Mucosa of descending colon (tissue), 3 donors: ENCODE measurements around the gene RAPGEF2. TPM values are rescaled to one million over a fixed set of nuclear protein-coding genes. Genes with fewer than 3 reads are reported as not detected.
"Not testable (repeated sequence)": the region's sequence is repeated elsewhere in the genome, so short reads cannot be mapped to it uniquely, and the experiment has no call there.

Source experiments
- ATAC-seq: fragments of 200-7000 bp; cut with Tn5 transposase; one replicate; pipeline ENCODE4 v1.9.1; 2020; ENCODE audit warnings: mild to moderate bottlenecking, moderate library complexity
- DNase-seq, 3 donors: peaks; one replicate each; pipeline ENCODE4 v3.0.0-alpha.2; 2020
- H3K36me3 ChIP-seq: fragments of 200-600 bp; one replicate; pipeline ENCODE4 v1.8.0; 2021; ENCODE audit warnings: low read depth, mild to moderate bottlenecking
- H3K4me1 ChIP-seq: fragments of 200-600 bp; one replicate; pipeline ENCODE4 v1.8.0; 2021; ENCODE audit warnings: low read depth, mild to moderate bottlenecking
- H3K4me3 ChIP-seq: fragments of 200-600 bp; one replicate; pipeline ENCODE4 v1.8.0; 2021; ENCODE audit warnings: mild to moderate bottlenecking
- H3K9me3 ChIP-seq: fragments of 200-600 bp; one replicate; pipeline ENCODE4 v1.8.0; 2021; ENCODE audit warnings: mild to moderate bottlenecking
- intact Hi-C, 2 donors: fragments of 100-400 bp; cut with DNase I in 1 of 2; cut with micrococcal nuclease in 1 of 2; formaldehyde crosslinking; loops; one replicate each; pipeline versions ENCODE4 v1.11.0 to v1.11.1; 2022; cut with DNase I, micrococcal nuclease
- total RNA-seq, 3 donors: library from RNA; stranded (reverse); fragmentation: NEBNext Ultra II Directional in 2 of 3; extraction: Animal tissue kit (Norgen Biotek cat#: 25700) in 2 of 3; gene quantifications; one replicate each; pipeline versions ENCODE4 v1.2.1 to v1.2.4, GENCODE V29; 2021 to 2023
- TF ChIP-seq, protein P1 (sequence below): fragments of 200-600 bp; IDR thresholded peaks from one replicate; pipeline ENCODE4 v1.8.0; 2022; ENCODE audit warnings: antibody characterized with exemption, mild to moderate bottlenecking
- donor health status: DM: no; HTN: no; CAD: no; lungs with moderate emphysema.
- donor health status: DM: no; HTN: no; CAD: no.
- donor health status: DM: no; HTN: yes; CAD: no.

RAPGEF2 gene
- total RNA-seq, 3 donors from 2014 or later = 42.8 to 68.2 (median 55.1) TPM

DNA sequence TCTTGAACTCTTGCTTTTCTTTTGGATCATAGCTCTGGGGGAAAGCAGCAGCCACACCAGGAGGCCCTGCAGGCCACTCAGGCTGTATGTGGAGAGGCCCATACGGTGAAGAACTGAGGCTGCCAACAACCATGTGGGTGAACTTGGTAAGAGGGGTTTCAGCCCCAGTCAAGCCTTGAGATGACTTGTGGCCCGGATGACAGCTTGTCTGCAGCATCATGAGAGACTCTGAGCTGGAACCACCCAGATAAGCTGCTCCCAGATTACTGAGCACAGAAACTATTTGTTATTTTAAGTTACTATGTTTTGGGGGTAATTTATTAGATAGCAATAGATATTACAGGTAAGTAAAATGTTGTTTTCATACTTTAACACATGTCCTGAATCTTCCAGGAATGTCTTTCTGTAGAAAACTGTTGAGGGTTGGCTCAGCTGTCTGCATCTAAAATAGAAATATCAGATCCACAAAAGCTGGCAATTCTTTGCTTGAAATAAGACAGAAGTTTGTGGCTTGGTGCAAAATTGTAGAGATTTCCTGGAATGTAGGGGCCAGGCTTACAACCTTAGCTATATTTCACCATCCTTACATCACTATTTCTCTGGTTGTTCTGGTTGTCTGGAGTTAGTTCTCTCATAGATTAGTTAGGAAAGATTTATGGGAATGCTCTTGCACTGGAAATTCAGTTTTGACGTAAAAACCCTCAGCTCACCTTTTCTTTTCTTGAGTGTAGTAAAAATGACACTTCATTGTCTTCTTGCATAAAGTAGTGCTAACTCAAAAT, 272.1 kb downstream of the RAPGEF2 start:
- TF ChIP-seq, protein P1, sequence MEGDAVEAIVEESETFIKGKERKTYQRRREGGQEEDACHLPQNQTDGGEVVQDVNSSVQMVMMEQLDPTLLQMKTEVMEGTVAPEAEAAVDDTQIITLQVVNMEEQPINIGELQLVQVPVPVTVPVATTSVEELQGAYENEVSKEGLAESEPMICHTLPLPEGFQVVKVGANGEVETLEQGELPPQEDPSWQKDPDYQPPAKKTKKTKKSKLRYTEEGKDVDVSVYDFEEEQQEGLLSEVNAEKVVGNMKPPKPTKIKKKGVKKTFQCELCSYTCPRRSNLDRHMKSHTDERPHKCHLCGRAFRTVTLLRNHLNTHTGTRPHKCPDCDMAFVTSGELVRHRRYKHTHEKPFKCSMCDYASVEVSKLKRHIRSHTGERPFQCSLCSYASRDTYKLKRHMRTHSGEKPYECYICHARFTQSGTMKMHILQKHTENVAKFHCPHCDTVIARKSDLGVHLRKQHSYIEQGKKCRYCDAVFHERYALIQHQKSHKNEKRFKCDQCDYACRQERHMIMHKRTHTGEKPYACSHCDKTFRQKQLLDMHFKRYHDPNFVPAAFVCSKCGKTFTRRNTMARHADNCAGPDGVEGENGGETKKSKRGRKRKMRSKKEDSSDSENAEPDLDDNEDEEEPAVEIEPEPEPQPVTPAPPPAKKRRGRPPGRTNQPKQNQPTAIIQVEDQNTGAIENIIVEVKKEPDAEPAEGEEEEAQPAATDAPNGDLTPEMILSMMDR = no peak
- Histone ChIP-seq H3K36me3 (no peaks in the 10 kb centered on the region), H3K4me1 (no peaks in the 10 kb centered on the region), H3K9me3 (no peaks in the 10 kb centered on the region), H3K4me3 (no peak overlapping the region)
- no peak for ATAC-seq
- intact Hi-C loops = no loop called here
- DNase-seq = no peak

DNA sequence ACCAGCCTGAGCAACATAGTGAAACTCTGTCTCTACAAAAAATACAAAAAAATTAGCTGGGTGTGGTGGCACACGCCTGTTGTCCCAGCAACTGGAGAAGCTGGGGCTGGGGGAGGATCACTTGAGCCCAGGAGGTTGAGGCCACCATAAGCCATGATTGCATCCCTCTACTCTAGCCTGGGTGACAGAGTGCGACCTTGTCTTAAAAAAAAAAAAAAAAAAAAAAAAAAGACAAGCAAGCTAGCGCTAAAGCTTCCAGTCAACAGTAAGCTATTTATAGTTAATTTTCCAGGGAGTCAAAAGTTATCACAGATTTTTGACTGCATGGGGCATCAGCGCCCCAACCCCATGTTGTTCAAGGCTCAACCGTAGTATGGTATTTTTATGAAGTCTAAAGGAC, 273.4 kb downstream of the RAPGEF2 start:
- no peaks in the 10 kb centered on the region for H3K9me3 ChIP-seq
- no peak overlapping the region for H3K4me3 ChIP-seq
- H3K4me1 ChIP-seq = no peaks in the 10 kb centered on the region
- no peaks in the 10 kb centered on the region for H3K36me3 ChIP-seq
- DNase-seq (no peak), ATAC-seq (no peak)
- TF ChIP-seq, protein P1 = no peak
- intact Hi-C loops = no loop called here

DNA sequence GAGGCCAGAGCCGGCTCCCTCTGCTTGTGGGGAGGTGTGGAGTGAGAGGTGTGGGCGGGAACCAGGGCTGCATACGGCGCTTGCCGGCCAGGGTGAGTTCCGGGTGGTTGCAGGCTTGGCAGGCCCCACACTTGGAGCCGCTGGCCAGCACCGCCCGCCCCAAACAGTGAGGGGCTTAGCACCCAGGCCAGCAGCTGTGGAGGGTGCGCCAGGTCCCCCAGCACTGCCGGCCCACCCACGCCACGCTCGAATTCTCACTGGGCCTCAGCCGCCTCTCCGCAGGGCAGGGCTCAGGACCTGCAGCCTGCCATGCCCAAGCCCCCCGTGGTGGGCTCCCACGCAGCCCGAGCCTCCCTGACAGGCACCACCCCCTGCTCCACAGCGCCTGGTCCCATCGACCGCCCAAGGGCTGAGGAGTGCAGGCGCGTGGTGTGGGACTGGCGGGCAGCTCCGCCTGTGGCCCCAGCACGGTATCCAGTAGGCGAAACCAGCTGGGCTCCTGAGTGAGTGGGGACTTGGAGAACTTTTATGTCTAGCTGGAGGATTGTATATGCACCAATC, 275.3 kb downstream of the RAPGEF2 start:
- intact Hi-C loops = no loop called here
- Histone ChIP-seq H3K9me3 (no peaks in the 10 kb centered on the region), H3K36me3 (no peaks in the 10 kb centered on the region), H3K4me1 (no peaks in the 10 kb centered on the region), H3K4me3 (no peak overlapping the region)
- TF ChIP-seq, protein P1 = no peak
- ATAC-seq (no peak), DNase-seq (no peak)

DNA sequence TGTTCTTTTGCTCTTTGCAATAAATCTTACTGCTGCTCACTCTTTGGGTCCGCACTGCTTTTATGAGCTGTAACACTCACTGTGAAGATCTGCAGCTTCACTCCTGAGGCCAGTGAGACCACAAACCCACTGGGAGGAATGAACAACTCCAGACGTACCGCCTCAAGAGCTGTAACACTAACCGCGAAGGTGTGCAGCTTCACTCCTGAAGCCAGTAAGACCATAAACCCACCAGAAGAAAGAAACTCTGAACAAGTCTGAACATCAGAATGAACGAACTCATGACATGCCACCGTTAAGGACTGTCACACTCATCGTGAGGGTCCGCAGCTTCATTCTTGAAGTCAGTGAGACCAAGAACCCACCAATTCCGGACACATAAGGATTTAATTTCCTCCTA, 276.2 kb downstream of the RAPGEF2 start:
- intact Hi-C loops, H3K4me3 ChIP-seq, DNase-seq, ATAC-seq, H3K9me3 ChIP-seq, H3K36me3 ChIP-seq, H3K4me1 ChIP-seq: not testable (repeated sequence)

DNA sequence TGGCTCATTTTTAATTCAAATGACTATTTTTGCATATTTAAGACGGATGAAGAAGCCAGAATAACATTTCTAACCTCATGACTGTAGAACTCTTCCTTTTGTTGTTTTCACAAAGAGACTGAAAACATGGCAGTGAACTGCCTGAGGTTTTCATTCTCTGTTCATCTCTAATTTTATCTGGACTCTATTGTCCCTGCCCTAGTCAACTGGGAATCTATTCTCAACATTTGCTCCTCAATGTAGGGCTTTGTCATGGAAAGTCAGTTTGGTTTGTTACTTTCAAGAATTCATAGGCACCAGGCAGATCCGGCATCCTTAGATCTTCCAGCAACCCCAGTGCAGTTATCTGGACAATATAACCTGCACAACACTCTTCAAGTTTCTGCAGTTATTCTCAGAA, 277.0 kb downstream of the RAPGEF2 start:
- intact Hi-C loops = no loop called here
- TF ChIP-seq, protein P1 = no peak
- ATAC-seq (no peak), DNase-seq (no peak)
- H3K4me3 ChIP-seq = no peak overlapping the region
- H3K36me3 ChIP-seq = no peaks in the 10 kb centered on the region
- H3K4me1 ChIP-seq = no peaks in the 10 kb centered on the region
- no peaks in the 10 kb centered on the region for H3K9me3 ChIP-seq

DNA sequence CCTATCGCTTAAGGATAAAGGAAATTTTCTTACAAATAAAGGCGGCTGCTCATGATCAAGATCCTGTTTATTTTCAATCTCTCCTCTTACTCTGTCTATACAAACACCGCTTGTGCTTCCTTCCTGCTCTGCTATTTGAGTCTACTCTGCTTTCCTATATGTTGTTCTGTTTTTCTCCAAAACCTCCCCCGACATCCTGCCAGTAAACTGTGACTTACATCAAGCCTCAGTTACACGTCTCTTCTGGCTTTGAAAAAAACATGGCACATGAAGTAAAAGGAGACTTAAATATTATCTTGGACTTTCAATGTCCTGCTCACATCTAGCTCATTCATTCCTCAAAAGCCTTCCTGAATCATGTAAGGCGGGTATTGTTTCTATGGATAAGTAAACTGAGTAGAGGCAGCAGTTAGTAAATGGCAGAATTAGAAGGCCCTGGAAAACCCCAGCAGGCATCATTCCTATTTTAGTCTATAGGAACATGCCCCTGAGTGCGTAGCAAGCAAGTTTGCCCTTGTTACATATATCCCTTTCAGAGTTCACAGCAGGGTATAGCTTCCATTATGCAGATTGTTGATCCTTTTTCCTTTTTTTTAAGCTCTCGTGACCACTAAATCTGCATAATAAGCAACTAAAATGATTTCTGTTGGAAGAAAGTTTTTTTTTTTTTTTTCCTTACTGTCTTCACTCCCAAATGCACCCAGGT, 280.1 kb downstream of the RAPGEF2 start:
- Histone ChIP-seq H3K4me3 (no peak overlapping the region), H3K4me1 (no peaks in the 10 kb centered on the region), H3K36me3 (no peaks in the 10 kb centered on the region), H3K9me3 (no peaks in the 10 kb centered on the region)
- intact Hi-C loops = no loop called here
- no peak for DNase-seq
- no peak for ATAC-seq
- TF ChIP-seq, protein P1 = no peak
